MM.1S (cell line): ENCODE measurements around the gene STX12.

Experiments used
- DNase-seq: peaks from one replicate; pipeline ENCODE4 v3.0.0-alpha.2; 2015
- H2AFZ ChIP-seq: fragments of 300-600 bp; sonication (generic); 2 replicates; pipeline ENCODE4 v1.6.0; 2016; ENCODE audit warnings: antibody characterized with exemption, low read length
- H3F3A ChIP-seq: fragments of 300-600 bp; sonication (generic); 2 replicates; pipeline ENCODE4 v1.6.1; 2016; ENCODE audit warnings: mild to moderate bottlenecking, antibody characterized with exemption, low read length, moderate library complexity, mixed read lengths; ENCODE audit not compliant: insufficient read depth
- H3K27ac ChIP-seq: fragments of 300-600 bp; sonication (generic); 2 replicates; pipeline ENCODE4 v1.5.1; 2016; ENCODE audit warnings: mild to moderate bottlenecking, low read length
- H3K27me3 ChIP-seq: fragments of 300-600 bp; sonication (generic); replicated peaks from 2 replicates; pipeline ENCODE4 v1.6.0; 2016; ENCODE audit warnings: low read length; ENCODE audit not compliant: insufficient read depth
- H3K36me3 ChIP-seq: fragments of 300-600 bp; sonication (generic); replicated peaks from 2 replicates; pipeline ENCODE4 v1.6.1; 2016; ENCODE audit warnings: mild to moderate bottlenecking, low read length, mixed read lengths; ENCODE audit not compliant: insufficient read depth
- H3K4me1 ChIP-seq: fragments of 300-600 bp; sonication (generic); 2 replicates; pipeline ENCODE4 v1.6.1; 2016; ENCODE audit warnings: low read length, mixed read lengths
- H3K4me2 ChIP-seq: fragments of 300-600 bp; sonication (generic); 2 replicates; pipeline ENCODE4 v1.6.0; 2016; ENCODE audit warnings: low read depth, low read length
- H3K4me3 ChIP-seq: fragments of 300-600 bp; sonication (generic); 2 replicates; pipeline ENCODE4 v1.5.1; 2016; ENCODE audit warnings: low read length, mixed read lengths
- H3K79me2 ChIP-seq: fragments of 300-600 bp; sonication (generic); 2 replicates; pipeline ENCODE4 v1.6.1; 2016; ENCODE audit warnings: mixed run types, low read length, mixed read lengths
- H3K9ac ChIP-seq: fragments of 300-600 bp; sonication (generic); 2 replicates; pipeline ENCODE4 v1.6.1; 2016; ENCODE audit warnings: low read length, mixed read lengths
- H3K9me2 ChIP-seq: fragments of 300-600 bp; sonication (generic); replicated peaks from 2 replicates; pipeline ENCODE4 v1.6.1; 2016; ENCODE audit warnings: mild to moderate bottlenecking, low read length, mixed read lengths; ENCODE audit not compliant: insufficient read depth
- H3K9me3 ChIP-seq: fragments of 300-600 bp; sonication (generic); replicated peaks from 2 replicates; pipeline ENCODE4 v1.6.1; 2016; ENCODE audit warnings: mild to moderate bottlenecking, low read length, mixed read lengths; ENCODE audit not compliant: insufficient read depth
- H4K20me1 ChIP-seq: fragments of 300-600 bp; sonication (generic); 2 replicates; pipeline ENCODE4 v1.6.1; 2016; ENCODE audit warnings: mild to moderate bottlenecking, low read length, moderate library complexity, mixed read lengths; ENCODE audit not compliant: insufficient read depth
- CTCF ChIP-seq: fragments of 300-600 bp; sonication (generic); IDR thresholded peaks from 2 replicates; pipeline ENCODE4 v1.5.1; 2016; ENCODE audit warnings: antibody characterized with exemption, low read length, mixed read lengths
- EZH2 ChIP-seq: fragments of 300-600 bp; sonication (generic); optimal IDR thresholded peaks from 2 replicates; pipeline ENCODE3; 2017; ENCODE audit warnings: low read depth, mild to moderate bottlenecking, antibody characterized with exemption, low read length, mixed read lengths
- EZH2phosphoT487 ChIP-seq: fragments of 300-600 bp; sonication (generic); IDR thresholded peaks from 2 replicates; pipeline ENCODE4 v1.6.1; 2018; ENCODE audit warnings: antibody characterized with exemption, low read length

Gene STX12

GRCh38 chr1:27816921-27817630 lies 44.1 kb downstream of the STX12 start:
- Histone ChIP-seq H3K9ac (no peak overlapping the region), H3K4me2 (no peak overlapping the region), H4K20me1 (no peaks in the 10 kb centered on the region), H3K27me3 (no peaks in the 10 kb centered on the region), H3K9me3 (no peaks in the 10 kb centered on the region), H3K27ac (no peak overlapping the region), H2AFZ (no peak overlapping the region), H3K4me1 (no peaks in the 10 kb centered on the region), H3K4me3 (no peak overlapping the region), H3F3A (no peaks in the 10 kb centered on the region), H3K36me3 (0 out of 2 replicates have a peak, but pooled peaks cover under 1% of the 10 kb centered on the region), H3K9me2 (no peaks in the 10 kb centered on the region), H3K79me2 (no peaks in the 10 kb centered on the region)
- DNase-seq, result no peak
- TF ChIP-seq EZH2phosphoT487 (no peak), EZH2 (no peak), CTCF (no peak)

- Histone ChIP-seq H3K36me3 (0 out of 2 replicates have a peak, but pooled peaks cover 7% of the 10 kb centered on the region), H3K27ac (no peak overlapping the region), H2AFZ (no peak overlapping the region), H3K4me2 (no peak overlapping the region), H3K9ac (no peak overlapping the region), H3K9me3 (no peaks in the 10 kb centered on the region), H3K4me3 (no peak overlapping the region), H3F3A (no peaks in the 10 kb centered on the region), H3K4me1 (no peaks in the 10 kb centered on the region), H4K20me1 (no peaks in the 10 kb centered on the region), H3K79me2 (no peaks in the 10 kb centered on the region), H3K27me3 (no peaks in the 10 kb centered on the region), H3K9me2 (no peaks in the 10 kb centered on the region)
- TF ChIP-seq EZH2 (no peak), EZH2phosphoT487 (no peak), CTCF (no peak)
- no peak for DNase-seq
These were observed 48.8 kb downstream of the STX12 start for GRCh38 chr1:27821761-27822315.

- Histone ChIP-seq H3K27ac (no peak overlapping the region), H3K9ac (no peak overlapping the region), H3K36me3 (0 out of 2 replicates have a peak, but pooled peaks cover 7% of the 10 kb centered on the region), H3K79me2 (no peaks in the 10 kb centered on the region), H3K9me2 (no peaks in the 10 kb centered on the region), H3K4me1 (no peaks in the 10 kb centered on the region), H3K4me3 (no peak overlapping the region), H3K4me2 (no peak overlapping the region), H3F3A (no peaks in the 10 kb centered on the region; the same call in 1 of the 2 replicates), H3K9me3 (no peaks in the 10 kb centered on the region), H2AFZ (no peak overlapping the region), H4K20me1 (no peaks in the 10 kb centered on the region), H3K27me3 (no peaks in the 10 kb centered on the region)
- no peak for DNase-seq
- TF ChIP-seq EZH2 (no peak), CTCF (no peak), EZH2phosphoT487 (no peak)
These were observed 50.8 kb downstream of the STX12 start for GRCh38 chr1:27823784-27824183.
